Posterior vena cava (tissue), 2 donors: ENCODE results near the gene PIK3CD. TPM values are rescaled to one million over a fixed set of nuclear protein-coding genes. Genes with fewer than 3 reads are reported as not detected.

Experiments used
- DNase-seq: peaks from one replicate; pipeline ENCODE4 v3.0.0-alpha.2; 2020; ENCODE audit warnings: low spot score
- intact Hi-C, 2 donors: fragments of 100-400 bp; cut with DNase I; formaldehyde crosslinking; loops; one replicate each; pipeline versions ENCODE4 v1.14.1 to v1.14.2; 2022 to 2023
- total RNA-seq, 2 donors: library from RNA; stranded (reverse); fragmentation: NEBNext Ultra II Directional; extraction: Animal tissue kit (Norgen Biotek cat#: 25700); gene quantifications; one replicate each; pipeline ENCODE4 v1.2.1, GENCODE V29; 2021
- donor health status: DM: yes; HTN: yes; CAD: no.
- donor health status: DM: yes; HTN: yes; CAD: no.

The PIK3CD gene
- total RNA-seq, 2 donors from 2014 or later, result 7.9 to 9.2 TPM

GRCh38 chr1:9649769-9650168 is 1.8 kb upstream of the PIK3CD start:
- intact Hi-C loops, result no loop called here
- no peak for DNase-seq

- no peak for DNase-seq
- intact Hi-C loops, result no loop called here
Observed at GRCh38 chr1:9651220-9651564, 339 bp upstream of the PIK3CD start.

GRCh38 chr1:9652379-9653209 is 1.1 kb downstream of the PIK3CD start:
- peak; percentile 85 for DNase-seq
- intact Hi-C loops, result no loop called here

GRCh38 chr1:9653210-9653490 is 1.6 kb downstream of the PIK3CD start:
- intact Hi-C loops, result no loop called here

GRCh38 chr1:9653491-9654050 is 2.0 kb downstream of the PIK3CD start:
- intact Hi-C loops, result no loop called here
- no peak for DNase-seq

More at GRCh38 chr1:9653210-9653490, 1.6 kb downstream of the PIK3CD start:
- no peak for DNase-seq

GRCh38 chr1:9654051-9654833 is 2.7 kb downstream of the PIK3CD start:
- intact Hi-C loops, result no loop called here

GRCh38 chr1:9654834-9655723 is 3.5 kb downstream of the PIK3CD start:
- no peak for DNase-seq
- intact Hi-C loops, result no loop called here

More at GRCh38 chr1:9654051-9654833, 2.7 kb downstream of the PIK3CD start:
- DNase-seq, result no peak

GRCh38 chr1:9655836-9656235 is 4.3 kb downstream of the PIK3CD start:
- intact Hi-C loops, result no loop called here
- DNase-seq, result no peak

- no peak for DNase-seq
- intact Hi-C loops, result no loop called here
Observed at GRCh38 chr1:9657521-9658032, 6.0 kb downstream of the PIK3CD start.

- no peak for DNase-seq
- intact Hi-C loops, result no loop called here
Observed at GRCh38 chr1:9658199-9658598, 6.7 kb downstream of the PIK3CD start.

- no peak for DNase-seq
- intact Hi-C loops, result no loop called here
Observed at GRCh38 chr1:9659328-9659727, 7.8 kb downstream of the PIK3CD start.

- intact Hi-C loops, result no loop called here
- DNase-seq, result no peak
Observed at GRCh38 chr1:9663257-9663656, 11.7 kb downstream of the PIK3CD start.

GRCh38 chr1:9665193-9665592 is 13.7 kb downstream of the PIK3CD start:
- intact Hi-C loops, result no loop called here

GRCh38 chr1:9668080-9668479 is 16.5 kb downstream of the PIK3CD start:
- intact Hi-C loops, result no loop called here
- DNase-seq, result no peak

More at GRCh38 chr1:9665193-9665592, 13.7 kb downstream of the PIK3CD start:
- no peak for DNase-seq

GRCh38 chr1:9670085-9670484 is 18.6 kb downstream of the PIK3CD start:
- intact Hi-C loops, result loop anchor here in 1 of 2 donors (5.0 kb wide), 1 partner anchor 38 kb away; no protein-coding TSS in a partner anchor
- no peak for DNase-seq

- intact Hi-C loops, result loop anchor here in 1 of 2 donors (5.0 kb wide), 1 partner anchor 39 kb away; no protein-coding TSS in a partner anchor
- DNase-seq, result no peak
Observed at GRCh38 chr1:9671377-9672140, 20.0 kb downstream of the PIK3CD start.

GRCh38 chr1:9672444-9672843 is 20.9 kb downstream of the PIK3CD start:
- DNase-seq, result no peak
- intact Hi-C loops, result loop anchor here in 1 of 2 donors (5.0 kb wide), 1 partner anchor 40 kb away; no protein-coding TSS in a partner anchor

- intact Hi-C loops, result no loop called here
- no peak for DNase-seq
Observed at GRCh38 chr1:9675393-9675792, 23.9 kb downstream of the PIK3CD start.
